GM23338 (cell line): ENCODE results near the gene VAPB. TPM values are rescaled to one million over a fixed set of nuclear protein-coding genes. Genes with fewer than 3 reads are reported as not detected.

ENCODE experiments used
- ATAC-seq: fragments of 200-7000 bp; cut with Tn5 transposase; 3 replicates; pipeline ENCODE4 v1.9.1; 2020
- DNase-seq: peaks from one replicate; pipeline ENCODE4 v3.0.0-alpha.2; 2015; ENCODE audit warnings: low spot score
- H2AFZ ChIP-seq: fragments of 200-600 bp; sonication (generic); 2 replicates; pipeline ENCODE4 v1.8.0; 2016; ENCODE audit warnings: antibody characterized with exemption, mild to moderate bottlenecking, moderate library complexity
- H3F3A ChIP-seq: fragments of 200-600 bp; sonication (generic); replicated peaks from 2 replicates; pipeline ENCODE4 v1.8.0; 2017; ENCODE audit warnings: antibody characterized with exemption, mixed run types, low read depth
- H3K27ac ChIP-seq: fragments of 200-600 bp; sonication (generic); 2 replicates; pipeline ENCODE4 v1.6.1; 2016; ENCODE audit warnings: low read depth
- H3K27me3 ChIP-seq: fragments of 200-600 bp; sonication (generic); 2 replicates; pipeline ENCODE4 v1.8.0; 2016; ENCODE audit warnings: mild to moderate bottlenecking, mixed run types, moderate library complexity; ENCODE audit not compliant: insufficient read depth
- H3K36me3 ChIP-seq: fragments of 200-600 bp; sonication (generic); 2 replicates; pipeline ENCODE4 v1.8.0; 2016; ENCODE audit warnings: mild to moderate bottlenecking; ENCODE audit not compliant: insufficient read depth
- H3K4me1 ChIP-seq: fragments of 200-600 bp; sonication (generic); 2 replicates; pipeline ENCODE4 v1.8.0; 2016; ENCODE audit warnings: mild to moderate bottlenecking, moderate library complexity; ENCODE audit not compliant: insufficient read depth
- H3K4me2 ChIP-seq: fragments of 200-600 bp; sonication (generic); 2 replicates; pipeline ENCODE4 v1.7.1; 2017; ENCODE audit warnings: mixed run types
- H3K4me3 ChIP-seq: fragments of 200-600 bp; sonication (generic); 2 replicates; pipeline ENCODE4 v1.6.1; 2016; ENCODE audit warnings: mixed run types
- H3K79me2 ChIP-seq: fragments of 200-600 bp; sonication (generic); replicated peaks from 2 replicates; pipeline ENCODE4 v1.8.0; 2017; ENCODE audit warnings: mild to moderate bottlenecking; ENCODE audit not compliant: insufficient read depth
- H3K9me2 ChIP-seq: fragments of 200-600 bp; sonication (generic); 2 replicates; pipeline ENCODE4 v1.8.0; 2017; ENCODE audit not compliant: insufficient read depth
- H4K20me1 ChIP-seq: fragments of 200-600 bp; sonication (generic); replicated peaks from 2 replicates; pipeline ENCODE4 v1.8.0; 2017; ENCODE audit warnings: mild to moderate bottlenecking; ENCODE audit not compliant: insufficient read depth
- H3K27ac Mint-ChIP-seq: 2 replicates; pipeline ENCODE4 v1.8.0; 2020; ENCODE audit warnings: inconsistent platforms, mild to moderate bottlenecking, moderate library complexity, mixed read lengths
- H3K27me3 Mint-ChIP-seq: 3 replicates; pipeline ENCODE4 v1.8.0; 2022; ENCODE audit warnings: low read depth, mild to moderate bottlenecking, moderate library complexity, mixed read lengths, inconsistent platforms; ENCODE audit not compliant: insufficient read depth, poor library complexity
- H3K36me3 Mint-ChIP-seq: 3 replicates; pipeline ENCODE4 v1.8.0; 2021; ENCODE audit warnings: low read depth, mild to moderate bottlenecking, inconsistent platforms, moderate library complexity, mixed read lengths
- H3K4me1 Mint-ChIP-seq: 3 replicates; pipeline ENCODE4 v1.8.0; 2020; ENCODE audit warnings: mild to moderate bottlenecking, inconsistent platforms, mixed read lengths
- H3K4me3 Mint-ChIP-seq: 3 replicates; pipeline ENCODE4 v1.8.0; 2021; ENCODE audit warnings: moderate library complexity, mild to moderate bottlenecking, inconsistent platforms, mixed read lengths
- H3K9me3 Mint-ChIP-seq: 3 replicates; pipeline ENCODE4 v1.8.0; 2020; ENCODE audit warnings: moderate library complexity, mild to moderate bottlenecking, inconsistent platforms, mixed read lengths
- NANOG ChIP-seq: IDR thresholded peaks from 2 replicates; pipeline ENCODE4 v1.6.1; 2016; ENCODE audit warnings: antibody characterized with exemption, borderline replicate concordance
- polyA plus RNA-seq: library from polyadenylated mRNA; unstranded; fragments of >200 nt; fragmentation: Nextera tagmentation; extraction: Ambion mirVana; gene quantifications from 2 replicates; pipeline ENCODE4 v1.2.1, GENCODE V29; 2016
- total RNA-seq: library from RNA; depleted of rRNA; stranded (reverse); fragments of >200 nt; shearing (Covaris generic); gene quantifications from 2 replicates; pipeline ENCODE4 v1.2.3, GENCODE V29; 2014
- TF ChIP-seq, protein P1 (sequence below): IDR thresholded peaks from 2 replicates; pipeline ENCODE4 v1.6.1; 2016; ENCODE audit warnings: antibody characterized with exemption
- TF ChIP-seq, protein P2 (sequence below): IDR thresholded peaks from one replicate; pipeline ENCODE4 v1.6.1; 2018; ENCODE audit warnings: antibody characterized with exemption; ENCODE audit not compliant: unreplicated experiment
- TF ChIP-seq, protein P3 (sequence below), 2 experiments: fragments of 200-600 bp in 1 of 2; sonication (generic) in 1 of 2; conservative IDR thresholded peaks; 2 replicates each; pipeline versions ENCODE4 v1.5.1 to v1.6.1; 2016 to 2017; ENCODE audit warnings: antibody characterized with exemption in 2 of 2, low read depth in 2 of 2, mild to moderate bottlenecking in 2 of 2, moderate library complexity in 1 of 2
- TF ChIP-seq, protein P4 (sequence below): fragments of 250-450 bp; sonication (Bioruptor Pico); IDR thresholded peaks from 2 replicates; pipeline ENCODE4 v1.5.0; 2020; ENCODE audit warnings: mild to moderate bottlenecking, moderate library complexity

Gene VAPB
- total and polyA plus RNA-seq, 2 experiments from 2014 or later = 18.8 to 22.9 TPM

DNA sequence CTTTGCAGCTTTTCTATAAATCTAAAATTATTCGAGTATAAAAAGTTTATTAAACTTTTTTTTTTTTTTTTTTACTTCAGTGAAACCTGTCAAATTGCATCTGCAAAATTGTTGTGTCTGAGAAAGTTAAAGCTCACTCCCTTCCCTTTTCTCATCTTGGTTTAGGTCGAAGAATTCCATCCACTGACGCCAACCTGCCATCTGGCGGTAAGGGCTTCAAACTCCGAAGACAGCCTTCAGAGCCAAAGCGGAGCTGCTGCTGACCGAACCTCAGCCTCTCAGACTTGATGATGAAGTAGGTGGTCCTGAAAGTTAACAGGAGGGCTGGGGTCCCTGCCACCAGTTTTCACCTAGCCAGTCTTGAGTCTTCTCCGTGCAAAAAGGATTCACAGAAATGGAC is 29.6 kb upstream of the VAPB start:
- peaks cover 12% of the 10 kb centered on the region; the same call in 1 of the 3 replicates for H3K36me3 Mint-ChIP-seq
- H3K4me3 Mint-ChIP-seq = no peak overlapping the region
- Histone ChIP-seq H4K20me1 (no peaks in the 10 kb centered on the region), H3K36me3 (0 out of 2 replicates have a peak, but pooled peaks cover 3% of the 10 kb centered on the region), H3K27ac (no peak overlapping the region), H3K27me3 (no peaks in the 10 kb centered on the region), H3K4me3 (no peak overlapping the region), H3K79me2 (no peaks in the 10 kb centered on the region), H3K4me1 (no peaks in the 10 kb centered on the region), H3K9me2 (no peaks in the 10 kb centered on the region), H3K4me2 (no peak overlapping the region), H3F3A (no peaks in the 10 kb centered on the region), H2AFZ (no peak overlapping the region)
- DNase-seq = peak; percentile 55
- TF ChIP-seq, protein P1, sequence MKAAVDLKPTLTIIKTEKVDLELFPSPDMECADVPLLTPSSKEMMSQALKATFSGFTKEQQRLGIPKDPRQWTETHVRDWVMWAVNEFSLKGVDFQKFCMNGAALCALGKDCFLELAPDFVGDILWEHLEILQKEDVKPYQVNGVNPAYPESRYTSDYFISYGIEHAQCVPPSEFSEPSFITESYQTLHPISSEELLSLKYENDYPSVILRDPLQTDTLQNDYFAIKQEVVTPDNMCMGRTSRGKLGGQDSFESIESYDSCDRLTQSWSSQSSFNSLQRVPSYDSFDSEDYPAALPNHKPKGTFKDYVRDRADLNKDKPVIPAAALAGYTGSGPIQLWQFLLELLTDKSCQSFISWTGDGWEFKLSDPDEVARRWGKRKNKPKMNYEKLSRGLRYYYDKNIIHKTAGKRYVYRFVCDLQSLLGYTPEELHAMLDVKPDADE = no peak
- TF ChIP-seq, protein P2, sequence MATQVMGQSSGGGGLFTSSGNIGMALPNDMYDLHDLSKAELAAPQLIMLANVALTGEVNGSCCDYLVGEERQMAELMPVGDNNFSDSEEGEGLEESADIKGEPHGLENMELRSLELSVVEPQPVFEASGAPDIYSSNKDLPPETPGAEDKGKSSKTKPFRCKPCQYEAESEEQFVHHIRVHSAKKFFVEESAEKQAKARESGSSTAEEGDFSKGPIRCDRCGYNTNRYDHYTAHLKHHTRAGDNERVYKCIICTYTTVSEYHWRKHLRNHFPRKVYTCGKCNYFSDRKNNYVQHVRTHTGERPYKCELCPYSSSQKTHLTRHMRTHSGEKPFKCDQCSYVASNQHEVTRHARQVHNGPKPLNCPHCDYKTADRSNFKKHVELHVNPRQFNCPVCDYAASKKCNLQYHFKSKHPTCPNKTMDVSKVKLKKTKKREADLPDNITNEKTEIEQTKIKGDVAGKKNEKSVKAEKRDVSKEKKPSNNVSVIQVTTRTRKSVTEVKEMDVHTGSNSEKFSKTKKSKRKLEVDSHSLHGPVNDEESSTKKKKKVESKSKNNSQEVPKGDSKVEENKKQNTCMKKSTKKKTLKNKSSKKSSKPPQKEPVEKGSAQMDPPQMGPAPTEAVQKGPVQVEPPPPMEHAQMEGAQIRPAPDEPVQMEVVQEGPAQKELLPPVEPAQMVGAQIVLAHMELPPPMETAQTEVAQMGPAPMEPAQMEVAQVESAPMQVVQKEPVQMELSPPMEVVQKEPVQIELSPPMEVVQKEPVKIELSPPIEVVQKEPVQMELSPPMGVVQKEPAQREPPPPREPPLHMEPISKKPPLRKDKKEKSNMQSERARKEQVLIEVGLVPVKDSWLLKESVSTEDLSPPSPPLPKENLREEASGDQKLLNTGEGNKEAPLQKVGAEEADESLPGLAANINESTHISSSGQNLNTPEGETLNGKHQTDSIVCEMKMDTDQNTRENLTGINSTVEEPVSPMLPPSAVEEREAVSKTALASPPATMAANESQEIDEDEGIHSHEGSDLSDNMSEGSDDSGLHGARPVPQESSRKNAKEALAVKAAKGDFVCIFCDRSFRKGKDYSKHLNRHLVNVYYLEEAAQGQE = no peak
- TF ChIP-seq, protein P3, sequence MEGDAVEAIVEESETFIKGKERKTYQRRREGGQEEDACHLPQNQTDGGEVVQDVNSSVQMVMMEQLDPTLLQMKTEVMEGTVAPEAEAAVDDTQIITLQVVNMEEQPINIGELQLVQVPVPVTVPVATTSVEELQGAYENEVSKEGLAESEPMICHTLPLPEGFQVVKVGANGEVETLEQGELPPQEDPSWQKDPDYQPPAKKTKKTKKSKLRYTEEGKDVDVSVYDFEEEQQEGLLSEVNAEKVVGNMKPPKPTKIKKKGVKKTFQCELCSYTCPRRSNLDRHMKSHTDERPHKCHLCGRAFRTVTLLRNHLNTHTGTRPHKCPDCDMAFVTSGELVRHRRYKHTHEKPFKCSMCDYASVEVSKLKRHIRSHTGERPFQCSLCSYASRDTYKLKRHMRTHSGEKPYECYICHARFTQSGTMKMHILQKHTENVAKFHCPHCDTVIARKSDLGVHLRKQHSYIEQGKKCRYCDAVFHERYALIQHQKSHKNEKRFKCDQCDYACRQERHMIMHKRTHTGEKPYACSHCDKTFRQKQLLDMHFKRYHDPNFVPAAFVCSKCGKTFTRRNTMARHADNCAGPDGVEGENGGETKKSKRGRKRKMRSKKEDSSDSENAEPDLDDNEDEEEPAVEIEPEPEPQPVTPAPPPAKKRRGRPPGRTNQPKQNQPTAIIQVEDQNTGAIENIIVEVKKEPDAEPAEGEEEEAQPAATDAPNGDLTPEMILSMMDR (conservative IDR thresholded peaks at IDR 0.05; ENCODE audit: low read depth in 2 of 2) = peak; percentile 45 to 71
- TF ChIP-seq, protein P4, sequence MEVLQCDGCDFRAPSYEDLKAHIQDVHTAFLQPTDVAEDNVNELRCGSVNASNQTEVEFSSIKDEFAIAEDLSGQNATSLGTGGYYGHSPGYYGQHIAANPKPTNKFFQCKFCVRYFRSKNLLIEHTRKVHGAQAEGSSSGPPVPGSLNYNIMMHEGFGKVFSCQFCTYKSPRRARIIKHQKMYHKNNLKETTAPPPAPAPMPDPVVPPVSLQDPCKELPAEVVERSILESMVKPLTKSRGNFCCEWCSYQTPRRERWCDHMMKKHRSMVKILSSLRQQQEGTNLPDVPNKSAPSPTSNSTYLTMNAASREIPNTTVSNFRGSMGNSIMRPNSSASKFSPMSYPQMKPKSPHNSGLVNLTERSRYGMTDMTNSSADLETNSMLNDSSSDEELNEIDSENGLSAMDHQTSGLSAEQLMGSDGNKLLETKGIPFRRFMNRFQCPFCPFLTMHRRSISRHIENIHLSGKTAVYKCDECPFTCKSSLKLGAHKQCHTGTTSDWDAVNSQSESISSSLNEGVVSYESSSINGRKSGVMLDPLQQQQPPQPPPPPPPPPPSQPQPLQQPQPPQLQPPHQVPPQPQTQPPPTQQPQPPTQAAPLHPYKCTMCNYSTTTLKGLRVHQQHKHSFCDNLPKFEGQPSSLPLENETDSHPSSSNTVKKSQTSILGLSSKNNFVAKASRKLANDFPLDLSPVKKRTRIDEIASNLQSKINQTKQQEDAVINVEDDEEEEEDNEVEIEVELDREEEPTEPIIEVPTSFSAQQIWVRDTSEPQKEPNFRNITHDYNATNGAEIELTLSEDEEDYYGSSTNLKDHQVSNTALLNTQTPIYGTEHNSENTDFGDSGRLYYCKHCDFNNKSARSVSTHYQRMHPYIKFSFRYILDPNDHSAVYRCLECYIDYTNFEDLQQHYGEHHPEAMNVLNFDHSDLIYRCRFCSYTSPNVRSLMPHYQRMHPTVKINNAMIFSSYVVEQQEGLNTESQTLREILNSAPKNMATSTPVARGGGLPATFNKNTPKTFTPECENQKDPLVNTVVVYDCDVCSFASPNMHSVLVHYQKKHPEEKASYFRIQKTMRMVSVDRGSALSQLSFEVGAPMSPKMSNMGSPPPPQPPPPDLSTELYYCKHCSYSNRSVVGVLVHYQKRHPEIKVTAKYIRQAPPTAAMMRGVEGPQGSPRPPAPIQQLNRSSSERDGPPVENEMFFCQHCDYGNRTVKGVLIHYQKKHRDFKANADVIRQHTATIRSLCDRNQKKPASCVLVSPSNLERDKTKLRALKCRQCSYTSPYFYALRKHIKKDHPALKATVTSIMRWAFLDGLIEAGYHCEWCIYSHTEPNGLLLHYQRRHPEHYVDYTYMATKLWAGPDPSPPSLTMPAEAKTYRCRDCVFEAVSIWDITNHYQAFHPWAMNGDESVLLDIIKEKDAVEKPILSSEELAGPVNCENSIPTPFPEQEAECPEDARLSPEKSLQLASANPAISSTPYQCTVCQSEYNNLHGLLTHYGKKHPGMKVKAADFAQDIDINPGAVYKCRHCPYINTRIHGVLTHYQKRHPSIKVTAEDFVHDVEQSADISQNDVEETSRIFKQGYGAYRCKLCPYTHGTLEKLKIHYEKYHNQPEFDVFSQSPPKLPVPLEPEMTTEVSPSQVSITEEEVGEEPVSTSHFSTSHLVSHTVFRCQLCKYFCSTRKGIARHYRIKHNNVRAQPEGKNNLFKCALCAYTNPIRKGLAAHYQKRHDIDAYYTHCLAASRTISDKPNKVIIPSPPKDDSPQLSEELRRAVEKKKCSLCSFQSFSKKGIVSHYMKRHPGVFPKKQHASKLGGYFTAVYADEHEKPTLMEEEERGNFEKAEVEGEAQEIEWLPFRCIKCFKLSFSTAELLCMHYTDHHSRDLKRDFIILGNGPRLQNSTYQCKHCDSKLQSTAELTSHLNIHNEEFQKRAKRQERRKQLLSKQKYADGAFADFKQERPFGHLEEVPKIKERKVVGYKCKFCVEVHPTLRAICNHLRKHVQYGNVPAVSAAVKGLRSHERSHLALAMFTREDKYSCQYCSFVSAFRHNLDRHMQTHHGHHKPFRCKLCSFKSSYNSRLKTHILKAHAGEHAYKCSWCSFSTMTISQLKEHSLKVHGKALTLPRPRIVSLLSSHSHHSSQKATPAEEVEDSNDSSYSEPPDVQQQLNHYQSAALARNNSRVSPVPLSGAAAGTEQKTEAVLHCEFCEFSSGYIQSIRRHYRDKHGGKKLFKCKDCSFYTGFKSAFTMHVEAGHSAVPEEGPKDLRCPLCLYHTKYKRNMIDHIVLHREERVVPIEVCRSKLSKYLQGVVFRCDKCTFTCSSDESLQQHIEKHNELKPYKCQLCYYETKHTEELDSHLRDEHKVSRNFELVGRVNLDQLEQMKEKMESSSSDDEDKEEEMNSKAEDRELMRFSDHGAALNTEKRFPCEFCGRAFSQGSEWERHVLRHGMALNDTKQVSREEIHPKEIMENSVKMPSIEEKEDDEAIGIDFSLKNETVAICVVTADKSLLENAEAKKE (CRISPR knock-in tag) = no peak
- no peak for TF ChIP-seq NANOG
- peaks cover 2% of the 10 kb centered on the region for H3K27me3 Mint-ChIP-seq
- no peak overlapping the region for H3K27ac Mint-ChIP-seq
- no peaks in the 10 kb centered on the region for H3K9me3 Mint-ChIP-seq
- no peaks in the 10 kb centered on the region for H3K4me1 Mint-ChIP-seq
- ATAC-seq = peak; percentile 50; the same call in 2 of the 3 replicates
